K562 (cell line): Measurements from ENCODE around the gene ANP32B. TPM values are rescaled to one million over a fixed set of nuclear protein-coding genes. Genes with fewer than 3 reads are reported as not detected.
A peak's percentile ranks its signal among the peaks of the same experiment; 100 is the strongest.

Source experiments
- EP400 ChIP-seq: fragments of 450-650 bp; IDR thresholded peaks from 2 replicates; pipeline ENCODE4 v1.6.1; 2017; ENCODE audit warnings: antibody characterized with exemption, mild to moderate bottlenecking, moderate library complexity
- NBN ChIP-seq: fragments of 450-650 bp; IDR thresholded peaks from 2 replicates; pipeline ENCODE4 v1.6.1; 2016; ENCODE audit warnings: low read depth, mild to moderate bottlenecking
- POLR2H ChIP-seq: IDR thresholded peaks from 2 replicates; pipeline ENCODE4 v1.6.1; 2016; ENCODE audit warnings: missing genetic modification characterization, low read depth, mild to moderate bottlenecking, control low read depth, missing compliant biosample characterization, moderate library complexity
- RFX1 ChIP-seq: fragments of 450-650 bp; IDR thresholded peaks from 2 replicates; pipeline ENCODE4 v1.6.1; 2016; ENCODE audit warnings: mild to moderate bottlenecking, moderate library complexity
- SLC30A9 ChIP-seq: fragments of 250-450 bp; sonication (Bioruptor Pico); IDR thresholded peaks from 2 replicates; pipeline ENCODE4 v1.8.0; 2022; ENCODE audit warnings: mild to moderate bottlenecking, moderate library complexity
- ZBTB17 ChIP-seq: fragments of 450-650 bp; formaldehyde crosslinking; IDR thresholded peaks from 2 replicates; pipeline ENCODE4 v1.4.0; 2020; ENCODE audit warnings: mild to moderate bottlenecking
- ZC3H11A ChIP-seq: IDR thresholded peaks from 2 replicates; pipeline ENCODE4 v1.6.1; 2012; ENCODE audit warnings: low read depth, low read length, improper control_type of control experiment
- ZC3H8 ChIP-seq: fragments of 450-650 bp; IDR thresholded peaks from 2 replicates; pipeline ENCODE4 v1.6.1; 2017
- ZNF175 ChIP-seq: fragments of 200-800 bp; sonication (Bioruptor generic); IDR thresholded peaks from 2 replicates; pipeline ENCODE4 v1.6.1; 2016; ENCODE audit warnings: low read depth, mild to moderate bottlenecking, missing genetic modification characterization, missing compliant biosample characterization
- ZNF316 ChIP-seq: fragments of 450-650 bp; IDR thresholded peaks from 2 replicates; pipeline ENCODE4 v1.6.1; 2016
- polyA plus RNA-seq, 8 experiments: library from polyadenylated mRNA; depleted of rRNA in 4 of 8; stranded (reverse) in 5 of 8; unstranded in 3 of 8; fragments of >200 nt; fragmentation: Nextera tagmentation in 2 of 8; fragmentation: Illumina TruSeq in 1 of 8; extraction: Ambion mirVana in 2 of 8; extraction: Trizol in 1 of 8; gene quantifications; 2 replicates each; pipeline versions ENCODE4 v1.2.1 to v1.2.3, GENCODE V29; 2011 to 2014; ENCODE audit warnings: inconsistent platforms in 1 of 8, missing spikeins in 1 of 8
- total RNA-seq, 7 experiments: library from RNA; depleted of rRNA in 6 of 7; stranded (reverse); fragments of >200 nt in 6 of 7; fragmentation: Illumina TruSeq in 2 of 7; extraction: Trizol in 2 of 7; gene quantifications; 2 replicates each; pipeline versions ENCODE4 v1.2.1 to v1.2.3, GENCODE V29; 2011 to 2021; ENCODE audit warnings: low replicate concordance in 1 of 7
- TF ChIP-seq, protein P1 (sequence below): IDR thresholded peaks from 2 replicates; pipeline ENCODE4 v1.6.1; 2014; ENCODE audit warnings: antibody characterized with exemption
- TF ChIP-seq, protein P2 (sequence below): fragments of 450-650 bp; IDR thresholded peaks from 2 replicates; pipeline ENCODE4 v1.6.1; 2016; ENCODE audit warnings: mild to moderate bottlenecking, moderate library complexity
- TF ChIP-seq, protein P3 (sequence below), 2 experiments: fragments of 450-650 bp; conservative IDR thresholded peaks; 2 replicates each; pipeline ENCODE4 v1.6.1; 2017; ENCODE audit warnings: mild to moderate bottlenecking in 2 of 2, moderate library complexity in 2 of 2
- TF ChIP-seq, protein P4 (sequence below): fragments of 250-450 bp; sonication (Bioruptor Pico); IDR thresholded peaks from 2 replicates; pipeline ENCODE4 v1.4.0; 2020; ENCODE audit warnings: mild to moderate bottlenecking

ANP32B gene
- total and polyA plus RNA-seq, 9 of the 15 experiments (the other 6 are each of a cell fraction or from before 2014, with no cell fraction given): 68.9 to 815 (median 141) TPM

DNA sequence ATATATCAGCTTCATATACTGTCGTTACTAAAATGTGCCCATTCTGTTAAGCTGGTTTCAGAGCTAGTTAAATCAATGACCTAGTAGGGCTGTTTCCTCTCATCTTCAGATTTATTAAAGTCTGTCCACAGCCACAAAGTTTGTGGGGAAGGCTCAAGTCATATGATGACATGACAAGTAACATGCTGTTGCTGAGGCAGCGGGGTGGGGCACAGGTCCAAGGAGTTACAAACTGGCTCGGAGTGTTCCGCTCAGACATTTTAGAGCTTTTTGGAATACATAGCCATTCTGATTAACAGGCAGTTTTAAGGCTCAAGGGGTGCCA is 2.7 kb upstream of the ANP32B start (continued):
- no peak for TF ChIP-seq ZC3H8
- no peak for TF ChIP-seq POLR2H
- peak; percentile 75; the same call in 1 of the 2 replicates for TF ChIP-seq ZNF175 (CRISPR knock-in tag)
- peak; percentile 70 for TF ChIP-seq EP400
- no peak for TF ChIP-seq ZC3H11A
- peak; percentile 85 for TF ChIP-seq ZNF316
- TF ChIP-seq RFX1: peak; percentile 74
- TF ChIP-seq, protein P1, sequence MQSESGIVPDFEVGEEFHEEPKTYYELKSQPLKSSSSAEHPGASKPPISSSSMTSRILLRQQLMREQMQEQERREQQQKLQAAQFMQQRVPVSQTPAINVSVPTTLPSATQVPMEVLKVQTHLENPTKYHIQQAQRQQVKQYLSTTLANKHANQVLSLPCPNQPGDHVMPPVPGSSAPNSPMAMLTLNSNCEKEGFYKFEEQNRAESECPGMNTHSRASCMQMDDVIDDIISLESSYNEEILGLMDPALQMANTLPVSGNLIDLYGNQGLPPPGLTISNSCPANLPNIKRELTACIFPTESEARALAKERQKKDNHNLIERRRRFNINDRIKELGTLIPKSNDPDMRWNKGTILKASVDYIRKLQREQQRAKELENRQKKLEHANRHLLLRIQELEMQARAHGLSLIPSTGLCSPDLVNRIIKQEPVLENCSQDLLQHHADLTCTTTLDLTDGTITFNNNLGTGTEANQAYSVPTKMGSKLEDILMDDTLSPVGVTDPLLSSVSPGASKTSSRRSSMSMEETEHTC: 0 out of 2 replicates have a peak, but pooled peaks have one; percentile 19
- TF ChIP-seq, protein P2, sequence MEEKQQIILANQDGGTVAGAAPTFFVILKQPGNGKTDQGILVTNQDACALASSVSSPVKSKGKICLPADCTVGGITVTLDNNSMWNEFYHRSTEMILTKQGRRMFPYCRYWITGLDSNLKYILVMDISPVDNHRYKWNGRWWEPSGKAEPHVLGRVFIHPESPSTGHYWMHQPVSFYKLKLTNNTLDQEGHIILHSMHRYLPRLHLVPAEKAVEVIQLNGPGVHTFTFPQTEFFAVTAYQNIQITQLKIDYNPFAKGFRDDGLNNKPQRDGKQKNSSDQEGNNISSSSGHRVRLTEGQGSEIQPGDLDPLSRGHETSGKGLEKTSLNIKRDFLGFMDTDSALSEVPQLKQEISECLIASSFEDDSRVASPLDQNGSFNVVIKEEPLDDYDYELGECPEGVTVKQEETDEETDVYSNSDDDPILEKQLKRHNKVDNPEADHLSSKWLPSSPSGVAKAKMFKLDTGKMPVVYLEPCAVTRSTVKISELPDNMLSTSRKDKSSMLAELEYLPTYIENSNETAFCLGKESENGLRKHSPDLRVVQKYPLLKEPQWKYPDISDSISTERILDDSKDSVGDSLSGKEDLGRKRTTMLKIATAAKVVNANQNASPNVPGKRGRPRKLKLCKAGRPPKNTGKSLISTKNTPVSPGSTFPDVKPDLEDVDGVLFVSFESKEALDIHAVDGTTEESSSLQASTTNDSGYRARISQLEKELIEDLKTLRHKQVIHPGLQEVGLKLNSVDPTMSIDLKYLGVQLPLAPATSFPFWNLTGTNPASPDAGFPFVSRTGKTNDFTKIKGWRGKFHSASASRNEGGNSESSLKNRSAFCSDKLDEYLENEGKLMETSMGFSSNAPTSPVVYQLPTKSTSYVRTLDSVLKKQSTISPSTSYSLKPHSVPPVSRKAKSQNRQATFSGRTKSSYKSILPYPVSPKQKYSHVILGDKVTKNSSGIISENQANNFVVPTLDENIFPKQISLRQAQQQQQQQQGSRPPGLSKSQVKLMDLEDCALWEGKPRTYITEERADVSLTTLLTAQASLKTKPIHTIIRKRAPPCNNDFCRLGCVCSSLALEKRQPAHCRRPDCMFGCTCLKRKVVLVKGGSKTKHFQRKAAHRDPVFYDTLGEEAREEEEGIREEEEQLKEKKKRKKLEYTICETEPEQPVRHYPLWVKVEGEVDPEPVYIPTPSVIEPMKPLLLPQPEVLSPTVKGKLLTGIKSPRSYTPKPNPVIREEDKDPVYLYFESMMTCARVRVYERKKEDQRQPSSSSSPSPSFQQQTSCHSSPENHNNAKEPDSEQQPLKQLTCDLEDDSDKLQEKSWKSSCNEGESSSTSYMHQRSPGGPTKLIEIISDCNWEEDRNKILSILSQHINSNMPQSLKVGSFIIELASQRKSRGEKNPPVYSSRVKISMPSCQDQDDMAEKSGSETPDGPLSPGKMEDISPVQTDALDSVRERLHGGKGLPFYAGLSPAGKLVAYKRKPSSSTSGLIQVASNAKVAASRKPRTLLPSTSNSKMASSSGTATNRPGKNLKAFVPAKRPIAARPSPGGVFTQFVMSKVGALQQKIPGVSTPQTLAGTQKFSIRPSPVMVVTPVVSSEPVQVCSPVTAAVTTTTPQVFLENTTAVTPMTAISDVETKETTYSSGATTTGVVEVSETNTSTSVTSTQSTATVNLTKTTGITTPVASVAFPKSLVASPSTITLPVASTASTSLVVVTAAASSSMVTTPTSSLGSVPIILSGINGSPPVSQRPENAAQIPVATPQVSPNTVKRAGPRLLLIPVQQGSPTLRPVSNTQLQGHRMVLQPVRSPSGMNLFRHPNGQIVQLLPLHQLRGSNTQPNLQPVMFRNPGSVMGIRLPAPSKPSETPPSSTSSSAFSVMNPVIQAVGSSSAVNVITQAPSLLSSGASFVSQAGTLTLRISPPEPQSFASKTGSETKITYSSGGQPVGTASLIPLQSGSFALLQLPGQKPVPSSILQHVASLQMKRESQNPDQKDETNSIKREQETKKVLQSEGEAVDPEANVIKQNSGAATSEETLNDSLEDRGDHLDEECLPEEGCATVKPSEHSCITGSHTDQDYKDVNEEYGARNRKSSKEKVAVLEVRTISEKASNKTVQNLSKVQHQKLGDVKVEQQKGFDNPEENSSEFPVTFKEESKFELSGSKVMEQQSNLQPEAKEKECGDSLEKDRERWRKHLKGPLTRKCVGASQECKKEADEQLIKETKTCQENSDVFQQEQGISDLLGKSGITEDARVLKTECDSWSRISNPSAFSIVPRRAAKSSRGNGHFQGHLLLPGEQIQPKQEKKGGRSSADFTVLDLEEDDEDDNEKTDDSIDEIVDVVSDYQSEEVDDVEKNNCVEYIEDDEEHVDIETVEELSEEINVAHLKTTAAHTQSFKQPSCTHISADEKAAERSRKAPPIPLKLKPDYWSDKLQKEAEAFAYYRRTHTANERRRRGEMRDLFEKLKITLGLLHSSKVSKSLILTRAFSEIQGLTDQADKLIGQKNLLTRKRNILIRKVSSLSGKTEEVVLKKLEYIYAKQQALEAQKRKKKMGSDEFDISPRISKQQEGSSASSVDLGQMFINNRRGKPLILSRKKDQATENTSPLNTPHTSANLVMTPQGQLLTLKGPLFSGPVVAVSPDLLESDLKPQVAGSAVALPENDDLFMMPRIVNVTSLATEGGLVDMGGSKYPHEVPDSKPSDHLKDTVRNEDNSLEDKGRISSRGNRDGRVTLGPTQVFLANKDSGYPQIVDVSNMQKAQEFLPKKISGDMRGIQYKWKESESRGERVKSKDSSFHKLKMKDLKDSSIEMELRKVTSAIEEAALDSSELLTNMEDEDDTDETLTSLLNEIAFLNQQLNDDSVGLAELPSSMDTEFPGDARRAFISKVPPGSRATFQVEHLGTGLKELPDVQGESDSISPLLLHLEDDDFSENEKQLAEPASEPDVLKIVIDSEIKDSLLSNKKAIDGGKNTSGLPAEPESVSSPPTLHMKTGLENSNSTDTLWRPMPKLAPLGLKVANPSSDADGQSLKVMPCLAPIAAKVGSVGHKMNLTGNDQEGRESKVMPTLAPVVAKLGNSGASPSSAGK: peak; percentile 81
- 0 out of 2 replicates have a peak, but pooled peaks have one; percentile 19 for TF ChIP-seq NBN
- peak; percentile 59 for TF ChIP-seq ZBTB17
- TF ChIP-seq SLC30A9 (CRISPR knock-in tag): no peak
- TF ChIP-seq, protein P3, sequence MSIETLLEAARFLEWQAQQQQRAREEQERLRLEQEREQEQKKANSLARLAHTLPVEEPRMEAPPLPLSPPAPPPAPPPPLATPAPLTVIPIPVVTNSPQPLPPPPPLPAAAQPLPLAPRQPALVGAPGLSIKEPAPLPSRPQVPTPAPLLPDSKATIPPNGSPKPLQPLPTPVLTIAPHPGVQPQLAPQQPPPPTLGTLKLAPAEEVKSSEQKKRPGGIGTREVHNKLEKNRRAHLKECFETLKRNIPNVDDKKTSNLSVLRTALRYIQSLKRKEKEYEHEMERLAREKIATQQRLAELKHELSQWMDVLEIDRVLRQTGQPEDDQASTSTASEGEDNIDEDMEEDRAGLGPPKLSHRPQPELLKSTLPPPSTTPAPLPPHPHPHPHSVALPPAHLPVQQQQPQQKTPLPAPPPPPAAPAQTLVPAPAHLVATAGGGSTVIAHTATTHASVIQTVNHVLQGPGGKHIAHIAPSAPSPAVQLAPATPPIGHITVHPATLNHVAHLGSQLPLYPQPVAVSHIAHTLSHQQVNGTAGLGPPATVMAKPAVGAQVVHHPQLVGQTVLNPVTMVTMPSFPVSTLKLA (conservative IDR thresholded peaks at IDR 0.05): 0 out of 4 replicates have a peak, but pooled peaks of 1 of the 2 experiments have one; percentile 10
- TF ChIP-seq, protein P4, sequence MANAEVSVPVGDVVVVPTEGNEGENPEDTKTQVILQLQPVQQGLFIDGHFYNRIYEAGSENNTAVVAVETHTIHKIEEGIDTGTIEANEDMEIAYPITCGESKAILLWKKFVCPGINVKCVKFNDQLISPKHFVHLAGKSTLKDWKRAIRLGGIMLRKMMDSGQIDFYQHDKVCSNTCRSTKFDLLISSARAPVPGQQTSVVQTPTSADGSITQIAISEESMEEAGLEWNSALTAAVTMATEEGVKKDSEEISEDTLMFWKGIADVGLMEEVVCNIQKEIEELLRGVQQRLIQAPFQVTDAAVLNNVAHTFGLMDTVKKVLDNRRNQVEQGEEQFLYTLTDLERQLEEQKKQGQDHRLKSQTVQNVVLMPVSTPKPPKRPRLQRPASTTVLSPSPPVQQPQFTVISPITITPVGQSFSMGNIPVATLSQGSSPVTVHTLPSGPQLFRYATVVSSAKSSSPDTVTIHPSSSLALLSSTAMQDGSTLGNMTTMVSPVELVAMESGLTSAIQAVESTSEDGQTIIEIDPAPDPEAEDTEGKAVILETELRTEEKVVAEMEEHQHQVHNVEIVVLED (CRISPR knock-in tag): peak; percentile 20; the same call in 1 of the 2 replicates
